Peyer's patch (tissue), 4 donors: Measurements from ENCODE around the gene RSAD2.

Source experiments
- CTCF ChIP-seq, 6 experiments: fragments of 450-650 bp in 4 of 6; fragments of 200-600 bp in 2 of 6; sonication (generic) in 1 of 6; IDR thresholded peaks; one replicate each; pipeline ENCODE4 v1.5.1; 2017 to 2019; ENCODE audit warnings: antibody characterized with exemption in 6 of 6, mild to moderate bottlenecking in 3 of 6, moderate library complexity in 1 of 6
- POLR2A ChIP-seq, 2 donors: fragments of 450-650 bp; IDR thresholded peaks; one replicate each; pipeline ENCODE4 v1.5.1; 2017; ENCODE audit warnings: antibody characterized with exemption in 2 of 2, mild to moderate bottlenecking in 2 of 2, moderate library complexity in 2 of 2

- no peak for TF ChIP-seq CTCF (IDR thresholded peaks at IDR 0.05)
- no peak for TF ChIP-seq POLR2A (IDR thresholded peaks at IDR 0.05)
These were observed 36.0 kb downstream of the RSAD2 start for GRCh38 chr2:6913415-6914157.
